Activated CD4-positive, alpha-beta T cell treated with anti-CD3 and anti-CD28 coated beads, Interleukin-2, amount 50 U/mL, for 24 hours (primary cell): Measurements from ENCODE around the gene TTC1.
"Not testable (repeated sequence)": the region's sequence is repeated elsewhere in the genome, so short reads cannot be mapped to it uniquely, and the experiment has no call there.

Experiments used
- DNase-seq, 2 donors: peaks; one replicate each; pipeline ENCODE4 v3.0.0-alpha.2; 2020; ENCODE audit warnings: low read depth in 1 of 2, low spot score in 1 of 2

The TTC1 gene

GRCh38 chr5:160008877-160009590 lies at the start of gene TTC1:
TSS of gene TTC1 (plus strand) at chr5:160009139. CDS start at chr5:160010529, 1,390 bp downstream.
- peak; percentile 76 to 96 for DNase-seq

DNA sequence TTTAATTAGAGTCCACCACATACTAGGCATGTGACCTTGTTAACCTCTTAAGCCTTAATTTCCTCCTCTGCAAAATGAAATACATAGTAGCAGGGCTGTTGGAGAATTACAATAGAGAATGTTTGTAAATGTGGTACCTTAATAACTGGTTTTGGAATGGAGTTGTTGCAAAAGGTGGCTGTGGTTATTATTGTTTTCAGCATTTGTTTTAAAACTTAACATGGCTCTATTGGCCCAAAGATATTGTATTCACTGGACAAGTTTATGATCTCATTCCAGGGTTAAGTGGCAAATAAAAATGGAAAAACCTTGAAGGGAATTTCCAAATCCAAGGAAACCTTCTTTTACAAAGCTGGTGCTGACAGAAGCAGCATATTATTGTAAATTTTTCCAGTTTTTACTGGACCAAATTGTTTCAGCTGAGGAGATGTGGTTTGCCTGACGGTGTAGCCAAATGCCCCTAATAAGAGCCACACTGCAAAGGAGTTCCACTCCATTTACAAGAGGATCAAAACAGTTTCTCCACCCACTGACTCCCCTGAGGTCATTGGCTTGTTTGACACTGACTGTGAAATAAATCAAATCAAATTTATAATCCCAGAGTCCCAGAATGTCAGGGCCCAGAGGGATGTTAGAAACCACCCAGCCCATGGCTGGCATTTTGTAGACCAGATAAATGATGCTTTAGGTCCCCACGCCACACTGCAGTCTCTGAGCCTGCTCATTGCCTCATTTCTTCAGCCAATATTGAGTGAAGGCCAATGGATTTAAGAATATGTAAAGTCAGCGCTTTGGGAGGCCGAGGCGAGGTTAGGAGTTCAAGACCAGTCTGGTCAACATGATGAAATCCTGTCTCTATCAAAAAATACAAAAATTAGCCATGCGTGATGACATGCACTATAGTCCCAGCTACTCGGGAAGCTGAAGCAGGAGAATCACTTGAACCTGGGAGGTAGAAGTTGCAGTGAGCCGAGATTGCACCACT lies 47.5 kb upstream of the TTC1 start:
- no peak for DNase-seq

GRCh38 chr5:159962214-159962613 lies 46.7 kb upstream of the TTC1 start:
- DNase-seq, result no peak

DNA sequence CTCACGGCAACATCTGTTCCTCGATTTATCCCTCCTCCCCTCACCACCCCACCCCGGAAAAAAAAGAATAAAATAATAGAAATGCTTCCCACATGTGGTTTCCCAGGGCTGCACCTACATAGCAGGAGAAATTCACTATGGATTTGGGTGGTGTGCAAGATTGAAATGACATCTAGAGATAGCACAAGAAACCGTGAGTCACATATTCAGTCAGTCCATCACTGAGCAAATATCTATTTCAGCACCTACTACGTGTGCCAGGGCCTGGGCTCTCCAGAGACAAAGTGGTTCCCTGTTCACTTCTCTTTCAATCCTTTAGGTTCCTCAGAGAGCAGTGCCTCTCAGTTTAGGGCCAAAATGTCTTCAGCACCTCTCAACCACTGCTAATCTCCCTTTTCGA lies 45.0 kb upstream of the TTC1 start:
- DNase-seq, result no peak

- DNase-seq, result no peak
These were observed 43.7 kb upstream of the TTC1 start for GRCh38 chr5:159965031-159965837.

DNA sequence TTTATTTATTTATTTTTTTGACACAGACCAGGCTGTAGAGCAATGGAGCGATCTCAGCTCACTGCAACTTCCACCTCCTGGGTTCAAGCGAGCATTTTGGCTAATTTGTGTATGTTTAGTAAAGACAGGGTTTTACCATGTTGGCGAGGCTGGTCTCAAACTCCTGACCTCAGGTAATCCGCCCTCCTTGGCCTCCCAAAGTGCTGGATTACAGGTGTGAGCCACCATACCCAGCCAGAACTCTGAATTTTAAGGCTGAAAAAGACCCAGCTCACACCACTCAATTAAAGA lies 43.2 kb upstream of the TTC1 start:
- not testable (repeated sequence) for DNase-seq

DNA sequence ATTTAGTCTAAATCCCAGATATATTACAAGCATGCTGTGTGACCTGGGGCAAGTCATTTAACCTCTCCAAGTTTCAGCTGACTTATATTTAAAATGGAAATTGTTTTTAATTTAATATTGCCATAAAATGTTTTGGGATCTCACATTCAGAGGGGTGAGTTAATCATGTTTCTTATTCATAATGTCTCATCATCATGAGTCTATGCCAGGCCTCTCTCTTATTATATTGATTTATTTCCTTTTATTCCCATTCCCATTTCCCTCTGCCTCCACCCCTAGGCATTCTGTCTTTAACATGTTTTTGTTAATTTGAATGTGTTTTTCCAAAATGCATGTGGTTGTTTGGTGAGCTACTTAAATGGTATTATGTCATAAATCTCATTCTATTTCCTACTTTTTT lies 39.0 kb upstream of the TTC1 start:
- no peak for DNase-seq

DNA sequence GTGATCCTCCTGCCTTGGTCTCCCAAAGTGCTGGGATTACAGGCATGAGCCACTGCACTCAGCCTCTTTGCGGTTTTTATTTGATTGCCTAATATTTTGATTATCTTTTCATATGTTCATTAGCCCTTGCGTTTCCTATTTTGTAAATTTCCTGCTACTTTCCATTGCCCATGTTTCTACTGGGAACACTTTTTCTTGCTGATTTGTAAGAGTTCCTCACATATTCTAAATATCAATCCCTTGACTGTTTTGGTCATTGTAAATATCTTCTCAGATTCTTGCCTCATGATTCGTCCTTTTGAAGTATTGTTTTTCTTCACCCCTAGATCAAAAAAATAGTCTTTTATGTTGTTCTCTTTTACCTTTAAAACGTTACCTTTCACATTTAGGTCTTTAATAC lies 37.9 kb upstream of the TTC1 start:
- no peak for DNase-seq

DNA sequence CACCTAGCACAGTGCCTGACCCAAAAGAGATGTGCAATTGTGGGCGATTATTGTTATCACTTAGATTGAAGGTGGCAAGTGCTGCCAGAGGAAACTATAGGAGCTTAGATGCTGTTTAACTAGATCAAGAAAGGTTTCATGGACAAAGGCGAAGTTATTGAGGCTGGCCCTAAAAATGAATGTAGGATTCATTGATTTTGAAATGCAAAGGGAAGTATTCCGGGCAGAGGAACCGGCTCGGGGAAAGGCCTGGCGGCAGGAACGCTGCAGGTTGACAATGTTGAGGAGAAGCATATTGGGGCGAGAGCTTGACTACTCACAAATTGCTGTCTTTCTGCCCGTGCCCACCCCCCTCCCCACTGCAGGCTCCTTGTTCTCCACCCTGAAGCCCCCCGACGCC lies 37.4 kb upstream of the TTC1 start:
- DNase-seq, result no peak

GRCh38 chr5:159971931-159972461 lies 36.9 kb upstream of the TTC1 start:
- no peak for DNase-seq

DNA sequence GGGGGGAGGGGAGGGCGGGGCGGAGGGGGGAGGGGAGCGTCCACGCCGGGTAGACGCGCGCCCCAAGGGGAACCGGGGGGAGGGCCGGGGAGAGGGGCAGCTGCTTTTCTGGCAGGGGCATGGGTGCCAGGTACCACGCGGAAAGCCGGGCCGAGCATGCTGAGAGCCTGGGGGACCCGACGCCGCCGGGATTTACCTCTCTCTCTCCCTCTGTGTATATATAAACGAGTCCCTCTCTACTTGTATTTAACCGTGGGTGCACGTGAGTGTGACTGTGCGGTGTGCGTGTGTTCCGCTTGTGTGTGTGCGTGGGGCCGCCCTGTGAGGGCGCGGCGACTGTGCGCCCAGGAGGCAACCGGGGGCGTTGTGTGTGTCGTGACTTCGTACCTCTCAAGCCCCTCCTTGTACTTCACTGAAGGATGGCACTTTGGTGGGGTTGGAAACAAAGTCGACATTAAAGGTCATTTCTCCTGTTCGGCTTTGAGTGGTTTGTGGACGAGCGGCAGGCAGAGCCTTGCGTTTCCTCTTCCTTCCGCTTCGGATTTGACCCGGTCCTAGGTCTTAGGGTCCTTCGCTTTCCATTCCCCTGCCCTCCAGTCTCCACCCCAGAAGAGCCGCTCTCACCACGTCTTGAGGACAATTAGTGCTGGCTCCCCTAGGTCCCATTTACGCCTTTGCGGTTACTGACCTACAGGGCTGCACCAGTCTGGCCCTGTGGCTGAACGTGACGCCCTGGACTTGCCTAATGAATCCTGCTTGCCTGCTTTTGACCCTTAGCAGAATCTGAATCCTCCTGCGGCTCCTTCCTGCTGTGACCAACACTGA lies 36.2 kb upstream of the TTC1 start:
- no peak for DNase-seq

- DNase-seq, result no peak
These were observed 33.4 kb upstream of the TTC1 start for GRCh38 chr5:159975462-159976019.

GRCh38 chr5:159976921-159977320 lies 32.0 kb upstream of the TTC1 start:
- no peak for DNase-seq

DNA sequence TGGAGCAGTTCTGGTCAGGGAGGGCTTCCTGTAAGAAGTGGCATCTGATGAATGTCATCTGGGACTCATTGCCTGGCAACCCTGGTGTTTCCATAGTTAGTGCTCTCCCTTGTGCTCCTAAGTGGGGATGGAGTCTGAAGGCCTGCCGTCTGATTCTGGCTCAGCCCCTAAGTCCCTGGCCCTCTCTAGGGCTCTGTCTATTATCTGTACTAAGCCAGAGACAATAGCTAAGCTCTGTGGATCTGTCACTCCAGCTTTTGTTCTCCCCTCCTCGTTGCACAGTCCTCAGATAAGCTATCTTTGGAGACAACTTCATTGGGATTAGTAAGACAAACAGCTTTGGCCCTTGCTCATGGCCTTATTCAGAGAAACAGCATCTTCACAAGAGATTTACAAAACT lies 30.6 kb upstream of the TTC1 start:
- no peak for DNase-seq

GRCh38 chr5:159982421-159983173 lies 26.3 kb upstream of the TTC1 start:
- DNase-seq, result no peak

GRCh38 chr5:159987031-159987674 lies 21.8 kb upstream of the TTC1 start:
- peak; percentile 45 to 66 for DNase-seq

DNA sequence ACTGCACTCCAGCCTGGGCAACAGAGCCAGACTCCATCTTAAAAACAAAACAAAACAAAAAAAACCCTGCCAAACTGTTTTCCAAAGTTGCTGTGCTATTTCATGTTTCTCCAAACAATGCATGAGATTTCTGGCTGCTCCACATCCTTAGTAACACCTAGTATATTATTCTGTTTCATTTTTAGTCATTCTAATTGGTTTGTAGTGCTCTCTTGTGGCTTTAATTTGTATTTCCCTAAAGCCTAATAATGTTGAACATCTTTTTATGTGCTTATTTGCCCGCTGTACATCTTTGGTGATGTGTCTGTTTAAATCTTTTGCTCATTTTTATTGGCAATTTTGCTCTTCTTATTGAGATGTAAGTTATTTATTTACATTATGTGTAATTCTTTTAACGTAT lies 18.4 kb upstream of the TTC1 start:
- DNase-seq, result no peak

DNA sequence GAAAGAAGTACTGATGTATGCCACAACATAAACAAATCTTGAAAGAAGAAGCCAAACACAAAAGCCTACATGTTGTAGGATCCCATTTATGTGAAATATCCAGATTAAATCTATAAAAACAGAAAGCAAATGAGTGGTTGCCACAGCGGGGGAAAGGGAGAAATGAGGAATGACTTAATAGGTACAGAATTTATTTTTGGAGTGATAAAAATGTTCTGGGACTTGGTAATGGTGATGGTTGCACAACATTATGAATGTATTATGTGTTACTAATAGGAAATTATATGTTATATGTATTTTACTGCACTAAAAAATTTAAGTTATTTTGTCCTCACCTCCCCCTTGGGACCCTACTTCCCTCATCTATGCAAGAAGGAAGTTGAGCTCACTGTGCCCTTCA lies 16.4 kb upstream of the TTC1 start:
- DNase-seq, result no peak

DNA sequence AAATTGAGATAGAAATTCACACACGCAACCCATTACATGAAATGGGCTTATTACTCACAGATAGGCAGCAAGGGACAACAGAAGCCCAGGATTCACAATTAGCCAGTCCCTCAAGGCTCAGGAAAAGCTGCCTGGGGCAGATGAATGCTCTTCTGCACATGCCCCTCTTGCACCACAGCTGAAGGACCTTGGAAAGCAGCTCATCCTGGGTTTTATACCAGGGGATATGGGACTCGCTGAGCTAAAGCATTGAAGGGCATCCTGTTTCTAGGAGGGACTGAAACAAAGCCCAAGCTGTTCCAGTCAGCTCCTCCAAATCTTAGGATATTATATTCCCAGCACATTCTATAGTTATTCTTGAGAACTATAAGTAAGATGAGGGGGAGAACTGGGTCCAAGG lies 15.7 kb upstream of the TTC1 start:
- DNase-seq, result no peak
